HS-27A (cell line): Measurements from ENCODE around the gene OOSP4A.

Source experiments
- DNase-seq: peaks from one replicate; pipeline ENCODE4 v3.0.0-alpha.2; 2012; ENCODE audit warnings: low read depth, missing footprints

The OOSP4A gene

GRCh38 chr11:59963733-59964132, at the start of gene OOSP4A:
TSS of gene OOSP4A (plus strand) at chr11:59964033. CDS start at chr11:59964033, 0 bp downstream.
- DNase-seq, result no peak

GRCh38 chr11:59918480-59918879, 45.4 kb upstream of the OOSP4A start:
- peak; percentile 41 for DNase-seq

GRCh38 chr11:59918987-59919589, 44.7 kb upstream of the OOSP4A start:
- peak; percentile 54 for DNase-seq

GRCh38 chr11:59923813-59924212, 40.0 kb upstream of the OOSP4A start:
- no peak for DNase-seq

- no peak for DNase-seq
Measured at GRCh38 chr11:59931688-59932087, 32.1 kb upstream of the OOSP4A start.

GRCh38 chr11:59938132-59938531, 25.7 kb upstream of the OOSP4A start, which contains the start of gene OOSP1:
TSS of gene OOSP1 (plus strand) at chr11:59938432. CDS start at chr11:59938455, 23 bp downstream.
- no peak for DNase-seq

GRCh38 chr11:59938718-59939117, 25.1 kb upstream of the OOSP4A start:
- DNase-seq, result no peak

- DNase-seq, result no peak
Measured at GRCh38 chr11:59939482-59939881, 24.4 kb upstream of the OOSP4A start.

- no peak for DNase-seq
Measured at GRCh38 chr11:59941091-59941490, 22.7 kb upstream of the OOSP4A start.

GRCh38 chr11:59943997-59944714, 19.7 kb upstream of the OOSP4A start:
- DNase-seq, result no peak

- DNase-seq, result no peak
Measured at GRCh38 chr11:59944720-59945119, 19.1 kb upstream of the OOSP4A start.

GRCh38 chr11:59953463-59954218, 10.2 kb upstream of the OOSP4A start:
- no peak for DNase-seq

GRCh38 chr11:59954219-59954847, 9.5 kb upstream of the OOSP4A start:
- DNase-seq, result no peak

- DNase-seq, result no peak
Measured at GRCh38 chr11:59957094-59957493, 6.7 kb upstream of the OOSP4A start.

GRCh38 chr11:59960502-59961381, 3.1 kb upstream of the OOSP4A start:
- DNase-seq, result no peak

GRCh38 chr11:59962107-59962482, 1.7 kb upstream of the OOSP4A start:
- no peak for DNase-seq

GRCh38 chr11:59965424-59965823, 1.6 kb downstream of the OOSP4A start:
- no peak for DNase-seq

- no peak for DNase-seq
Measured at GRCh38 chr11:59966201-59966600, 2.4 kb downstream of the OOSP4A start.

GRCh38 chr11:59967677-59968394, 4.0 kb downstream of the OOSP4A start:
- no peak for DNase-seq

- DNase-seq, result no peak
Measured at GRCh38 chr11:59968395-59968783, 4.6 kb downstream of the OOSP4A start.

GRCh38 chr11:59973097-59973496, 9.3 kb downstream of the OOSP4A start:
- no peak for DNase-seq
